GM21576 (cell line): ENCODE data around the gene TMEM223.
"Not testable (repeated sequence)": the region's sequence is repeated elsewhere in the genome, so short reads cannot be mapped to it uniquely, and the experiment has no call there.

Experiments used
- ATAC-seq: cut with Tn5 transposase; IDR thresholded peaks from one replicate; pipeline ENCODE4 v1.9.1; 2021; ENCODE audit warnings: mild to moderate bottlenecking, moderate library complexity; ENCODE audit not compliant: unreplicated experiment

TMEM223 gene, protein sequence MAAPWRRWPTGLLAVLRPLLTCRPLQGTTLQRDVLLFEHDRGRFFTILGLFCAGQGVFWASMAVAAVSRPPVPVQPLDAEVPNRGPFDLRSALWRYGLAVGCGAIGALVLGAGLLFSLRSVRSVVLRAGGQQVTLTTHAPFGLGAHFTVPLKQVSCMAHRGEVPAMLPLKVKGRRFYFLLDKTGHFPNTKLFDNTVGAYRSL

DNA sequence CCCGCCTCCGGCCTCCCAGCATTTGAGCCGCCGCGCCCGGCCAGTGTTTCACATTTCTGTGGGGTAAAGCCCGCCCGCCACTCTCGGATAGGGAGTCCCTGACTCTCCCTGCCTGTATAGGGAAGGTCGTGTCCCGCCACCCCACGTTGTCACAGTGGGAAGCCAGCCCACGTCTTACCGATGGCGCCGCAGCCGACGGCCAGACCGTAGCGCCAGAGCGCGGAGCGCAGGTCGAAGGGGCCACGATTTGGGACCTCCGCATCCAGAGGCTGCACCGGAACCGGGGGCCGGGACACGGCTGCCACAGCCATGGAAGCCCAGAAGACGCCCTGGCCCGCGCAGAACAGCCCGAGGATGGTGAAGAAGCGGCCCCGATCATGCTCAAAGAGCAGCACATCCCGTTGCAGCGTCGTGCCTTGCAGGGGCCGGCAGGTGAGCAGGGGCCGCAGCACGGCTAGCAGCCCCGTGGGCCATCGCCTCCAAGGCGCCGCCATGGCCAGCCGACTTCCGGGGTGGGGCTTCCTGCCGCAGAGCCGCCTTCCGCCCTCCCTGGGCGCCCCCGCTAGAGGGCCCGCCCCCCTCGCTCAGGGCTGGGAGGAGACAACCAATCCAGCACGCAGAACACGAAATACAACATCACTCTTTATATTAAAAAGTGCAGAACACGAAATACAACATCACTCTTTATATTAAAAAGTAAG is at the start of gene TMEM223:
Gene TMEM223, minus strand, starts transcription at position 506 of the 701 bp plus-strand sequence. Its CDS starts 12 bp downstream, at position 494.
- peak; percentile 49 for ATAC-seq

DNA sequence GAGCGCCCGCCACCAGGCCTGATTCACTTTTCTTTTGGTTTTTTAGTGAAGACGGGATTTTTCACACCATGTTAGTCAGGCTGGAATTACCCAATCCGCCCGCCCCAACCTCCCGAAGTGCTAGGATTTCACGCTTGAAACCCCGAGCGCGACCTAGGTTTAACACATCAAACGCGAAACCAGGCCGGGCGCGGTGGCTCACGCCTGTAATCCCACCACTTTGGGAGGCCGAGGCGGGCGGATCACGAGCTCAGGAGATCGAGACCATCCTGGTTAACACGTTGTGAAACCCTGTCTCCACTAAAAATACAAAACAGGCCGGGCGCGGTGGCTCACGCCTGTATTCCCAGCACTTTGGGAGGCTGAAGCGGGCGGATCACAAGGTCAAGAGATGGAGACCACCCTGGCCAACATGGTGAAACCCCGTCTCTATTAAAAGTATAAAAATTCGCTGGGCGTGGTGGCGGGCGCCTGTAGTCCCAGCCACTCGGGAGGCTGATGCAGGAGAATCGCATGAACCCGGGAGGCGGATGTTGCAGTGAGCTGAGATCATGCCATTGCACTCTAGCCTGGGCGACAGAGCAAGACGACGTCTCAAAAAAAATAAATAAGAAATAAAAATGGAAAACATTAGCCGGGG is 49.0 kb upstream of the TMEM223 start:
- ATAC-seq = not testable (repeated sequence)

DNA sequence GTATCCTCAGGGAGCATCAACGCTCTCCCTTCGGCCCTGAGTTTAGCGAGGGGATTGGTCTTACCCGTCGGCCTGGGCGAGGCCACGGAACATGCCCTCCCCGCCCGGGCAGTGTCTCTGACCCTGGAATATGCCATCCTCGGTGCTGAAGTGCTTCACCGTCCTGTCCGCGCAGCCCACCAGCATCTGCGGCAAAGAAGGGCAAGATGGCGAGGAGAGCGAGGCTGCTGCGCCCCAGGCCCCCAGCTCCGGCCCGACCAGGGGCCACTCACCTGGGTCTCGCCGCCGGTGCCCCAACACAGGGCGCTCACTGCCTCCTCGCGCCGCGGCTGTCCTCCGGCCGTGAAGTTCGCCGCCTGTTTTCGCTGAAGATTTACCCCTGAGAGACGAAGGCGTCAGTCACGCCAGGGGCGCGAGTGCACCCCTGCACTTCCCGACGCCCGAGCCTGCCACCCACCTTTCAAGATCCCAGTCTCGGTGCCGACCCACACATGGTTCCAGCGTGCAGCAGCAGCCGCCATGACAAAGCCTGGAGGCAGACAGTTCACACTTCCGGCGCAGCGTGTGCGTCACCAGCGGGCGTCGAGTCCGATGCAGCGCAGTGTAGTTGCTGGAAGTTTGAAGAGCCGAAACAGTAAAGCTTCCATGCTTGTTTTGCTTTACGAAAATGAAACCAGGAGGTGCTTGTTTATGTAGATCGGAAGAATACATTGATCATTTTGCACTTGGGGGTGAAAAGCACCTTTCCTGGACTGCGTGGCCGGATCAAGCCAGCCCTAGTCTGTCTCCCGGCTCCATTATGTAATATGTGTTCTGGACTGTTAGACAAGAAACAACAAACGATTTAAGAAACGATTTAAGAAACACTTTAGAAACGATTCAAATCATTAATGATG is 47.5 kb upstream of the TMEM223 start, which contains the start of gene WDR74:
Gene WDR74, minus strand, starts transcription at position 541 of the 896 bp plus-strand sequence. Its CDS starts 20 bp downstream, at position 521.
- ATAC-seq = peak; percentile 45

DNA sequence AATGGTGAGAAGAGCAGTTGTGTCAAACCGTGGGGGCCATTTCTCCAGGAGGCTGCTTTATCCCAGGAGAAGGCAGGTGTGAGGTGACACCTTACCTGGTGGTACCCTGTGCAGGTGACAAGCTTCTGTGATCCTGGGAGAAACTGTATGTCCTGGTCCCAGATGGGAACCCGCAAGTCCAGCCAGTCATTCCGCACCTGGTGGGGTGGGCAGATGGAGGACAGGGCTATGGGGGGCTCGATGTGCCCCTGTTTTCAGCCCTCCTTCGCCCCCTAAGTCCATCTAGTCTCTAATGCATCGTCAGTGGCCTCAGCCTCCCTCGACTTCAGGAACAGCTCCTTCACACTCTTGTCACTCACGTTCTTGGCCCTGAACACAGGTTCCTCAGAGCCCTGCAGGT is 43.5 kb upstream of the TMEM223 start:
- ATAC-seq = no peak

DNA sequence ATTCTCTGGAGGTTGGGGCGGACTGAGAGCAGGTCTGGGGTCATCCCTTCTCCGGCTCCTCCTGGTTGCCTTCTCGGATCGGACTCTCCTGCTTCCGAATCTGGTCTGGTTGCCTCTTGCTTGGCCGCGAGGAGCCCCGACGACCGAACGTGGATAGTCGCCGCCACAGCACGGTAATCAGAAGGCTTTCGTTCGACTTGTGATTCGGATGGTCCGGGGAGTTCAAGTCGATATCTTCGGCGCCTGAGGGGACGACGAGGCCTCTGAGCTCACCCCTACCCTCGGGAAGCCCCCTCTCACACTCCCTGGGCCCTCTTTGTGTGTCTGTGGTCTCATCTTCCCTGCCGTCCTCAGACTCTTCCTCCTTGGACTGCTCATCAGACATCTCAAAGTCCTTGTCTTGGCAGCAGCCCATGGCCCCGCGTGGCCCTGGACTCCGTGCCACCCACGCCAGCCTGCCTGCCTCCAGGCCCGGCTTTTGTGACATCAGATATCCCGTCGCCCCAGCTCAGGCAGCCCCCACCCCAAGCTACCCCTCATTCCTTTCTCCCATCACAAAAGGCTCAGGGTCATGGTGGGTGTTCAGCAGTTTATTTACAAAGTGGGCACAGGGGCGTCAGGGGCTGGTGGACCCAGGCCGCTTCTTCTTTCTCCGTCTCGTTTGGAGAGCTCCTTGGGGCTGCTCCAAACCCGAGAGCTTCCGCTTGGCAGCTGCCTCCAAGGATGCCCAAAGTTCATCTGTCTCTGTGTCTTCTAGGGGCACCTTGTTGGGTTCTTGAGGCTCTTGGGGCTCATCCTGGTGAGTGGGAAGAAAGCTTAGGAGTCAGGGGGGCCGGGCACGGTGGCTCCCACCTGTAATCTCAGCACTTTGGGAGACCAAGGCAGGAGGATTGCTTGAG is 40.8 kb upstream of the TMEM223 start, which contains the start of gene TEX54:
Gene TEX54, minus strand, starts transcription at position 506 of the 899 bp plus-strand sequence.
- ATAC-seq = peak; percentile 11

DNA sequence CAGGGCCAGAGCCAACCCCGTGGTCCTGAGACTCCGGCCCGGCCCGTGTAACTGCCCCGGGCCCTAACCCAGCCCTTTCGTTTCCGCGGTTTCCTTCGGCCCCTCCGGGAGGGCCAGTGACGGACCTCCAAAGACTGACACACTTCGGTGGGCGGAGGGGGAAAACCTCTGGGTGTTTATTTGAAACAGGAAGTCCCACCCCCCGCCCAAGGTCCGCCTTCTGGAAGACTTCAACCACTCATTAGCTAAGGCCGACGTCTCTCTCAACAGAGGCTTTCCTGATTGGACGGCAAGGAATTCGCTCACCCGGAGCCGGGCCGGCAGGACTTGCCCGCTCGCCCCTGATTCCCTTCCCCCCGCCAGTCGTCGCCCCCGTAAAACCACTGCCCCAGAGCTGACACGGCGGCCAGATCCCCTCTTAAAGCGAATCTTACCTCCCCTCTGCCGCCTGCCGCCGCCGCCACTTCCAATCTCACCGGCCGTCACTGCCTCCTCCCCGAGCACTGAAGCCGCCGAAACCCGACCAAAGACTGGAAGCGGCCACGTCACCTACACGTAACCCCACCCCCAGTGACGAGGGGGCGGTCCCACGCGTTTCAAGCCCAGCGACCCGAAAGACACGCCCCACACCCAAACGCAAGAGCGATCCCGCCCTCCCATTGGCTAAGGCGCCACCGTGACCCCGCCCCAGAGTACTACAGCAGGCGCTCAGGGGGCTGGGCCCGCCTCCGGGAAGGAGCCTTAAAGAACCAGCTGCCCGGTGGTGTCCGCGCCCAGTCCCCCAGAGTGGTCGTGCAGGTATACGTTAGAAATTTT is 39.9 kb upstream of the TMEM223 start, which contains the start of gene STX5:
Gene STX5, minus strand, starts transcription at position 532 of the 816 bp plus-strand sequence. CDS start 808 bp downstream, outside the sequence.
- ATAC-seq = peak; percentile 79

DNA sequence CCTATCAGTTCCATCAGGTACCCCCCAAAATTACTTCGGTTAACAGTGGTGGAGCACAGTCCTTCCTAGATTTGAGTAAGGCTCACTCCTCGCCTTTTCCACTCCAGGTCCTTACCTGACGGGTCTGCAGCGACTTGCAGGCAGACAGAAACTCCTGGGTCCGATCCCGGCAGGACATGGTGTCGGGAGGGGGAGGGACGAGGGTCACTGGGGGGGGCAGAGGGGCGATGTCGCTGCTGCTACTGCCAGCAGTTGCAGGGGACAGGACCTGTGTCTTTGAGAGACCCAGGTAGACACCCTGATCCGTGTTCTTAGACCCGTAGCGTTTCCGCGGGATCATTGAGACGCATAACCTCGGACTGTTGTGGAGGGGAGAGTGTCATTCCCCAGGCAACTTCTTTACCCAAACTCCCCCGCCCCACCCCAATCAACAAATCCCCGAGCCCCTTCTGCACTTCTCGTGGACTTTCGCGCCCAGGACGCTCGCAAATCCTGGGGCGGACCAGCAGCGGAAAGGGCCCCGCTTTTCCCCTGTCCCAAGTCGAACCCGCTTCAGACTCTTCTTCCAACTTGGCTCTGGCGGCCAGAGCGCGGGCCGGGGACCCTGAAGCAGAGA is 39.2 kb upstream of the TMEM223 start:
- ATAC-seq = no peak

DNA sequence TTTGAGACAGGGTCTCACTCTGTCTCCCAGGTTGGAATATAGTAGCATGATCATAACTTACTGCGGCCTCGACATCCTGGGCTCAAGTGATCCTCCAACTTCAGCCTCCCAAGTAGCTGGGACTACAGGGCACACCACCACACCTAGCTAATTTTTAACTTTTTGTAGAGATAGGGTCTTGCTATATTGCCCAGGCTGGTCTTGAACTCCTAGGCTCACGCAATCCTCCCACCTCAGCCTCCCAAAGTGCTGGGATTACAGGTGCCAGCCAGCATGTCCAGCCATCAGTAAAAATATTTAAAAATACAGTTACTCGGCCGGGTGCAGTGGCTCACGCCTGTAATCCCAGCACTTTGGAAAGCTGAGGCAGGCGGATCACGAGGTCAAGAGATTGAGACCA is 36.3 kb upstream of the TMEM223 start:
- not testable (repeated sequence) for ATAC-seq

DNA sequence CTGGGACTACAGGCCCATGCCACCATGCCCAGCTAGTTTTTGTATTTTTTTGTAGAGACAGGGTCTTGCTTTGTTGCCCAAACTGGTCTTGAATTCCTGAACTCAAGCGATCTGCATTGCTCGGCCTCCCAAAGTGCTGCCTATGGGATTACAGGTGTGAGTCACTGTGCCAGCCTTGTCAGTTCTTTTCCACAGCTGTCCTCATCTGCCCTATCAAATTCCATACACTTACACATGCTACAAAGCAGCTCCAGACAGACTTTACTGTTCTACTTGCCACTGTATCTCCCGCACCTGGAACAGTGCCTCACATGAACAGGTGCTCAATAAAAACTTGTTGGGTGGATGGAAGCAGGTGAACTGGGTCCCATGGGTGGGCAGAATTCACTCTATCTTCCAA is 31.9 kb upstream of the TMEM223 start:
- no peak for ATAC-seq

DNA sequence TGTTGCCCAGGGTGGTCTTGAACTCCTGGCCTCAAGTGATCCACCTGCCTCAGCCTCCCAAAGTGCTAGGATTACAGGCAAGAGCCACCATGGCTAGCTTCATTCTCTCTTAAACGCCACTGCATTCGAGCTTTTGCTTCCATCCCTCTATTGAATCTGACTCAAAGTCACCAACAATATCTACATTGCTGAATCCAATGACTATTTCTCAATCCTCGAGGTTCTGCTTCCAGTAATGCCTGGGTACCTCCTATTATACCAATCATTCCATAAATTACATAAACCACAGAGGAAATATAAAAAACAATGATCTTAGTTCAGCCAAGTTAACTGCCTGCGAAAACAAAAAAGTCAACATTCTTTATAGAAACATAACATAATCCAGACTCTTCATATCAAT is 25.3 kb upstream of the TMEM223 start:
- ATAC-seq = no peak

DNA sequence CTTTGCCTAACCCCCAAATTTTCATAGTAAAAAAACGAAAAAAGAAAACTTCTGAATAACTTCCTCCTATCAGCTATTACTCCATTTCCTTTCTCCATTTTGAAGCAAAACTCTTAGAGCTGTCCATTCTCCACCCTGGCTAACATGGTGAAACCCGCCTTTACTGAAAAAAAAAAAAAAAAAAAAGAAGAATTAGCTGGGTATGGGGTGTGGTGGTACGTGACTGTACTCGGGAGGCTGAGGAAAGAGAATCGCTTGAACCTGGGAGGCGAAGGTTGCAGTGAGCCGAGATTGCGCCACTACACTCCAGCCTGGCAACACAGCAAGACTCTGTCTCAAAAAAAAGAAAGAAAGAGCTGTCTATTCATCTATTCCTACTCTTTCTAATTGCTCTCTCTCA is 24.8 kb upstream of the TMEM223 start:
- no peak for ATAC-seq

DNA sequence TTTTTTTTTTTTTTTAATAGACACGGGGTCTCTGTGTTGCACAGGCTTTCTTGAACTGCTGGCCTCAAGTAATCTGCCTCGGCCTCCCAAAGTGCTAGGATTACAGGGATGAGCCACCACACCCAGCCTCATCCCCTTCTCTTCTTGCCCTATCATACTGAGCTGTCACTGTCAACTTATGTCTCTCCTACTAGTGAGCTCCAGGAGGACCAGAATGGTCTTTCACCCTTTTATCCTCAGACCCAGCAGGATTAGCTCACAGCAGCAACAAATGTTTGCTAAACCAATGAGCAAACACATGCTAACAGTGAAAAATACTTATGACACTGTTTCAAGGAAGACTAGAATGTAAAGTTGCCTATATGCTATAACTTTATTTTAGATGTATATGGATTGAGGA is 19.9 kb upstream of the TMEM223 start:
- ATAC-seq = no peak

DNA sequence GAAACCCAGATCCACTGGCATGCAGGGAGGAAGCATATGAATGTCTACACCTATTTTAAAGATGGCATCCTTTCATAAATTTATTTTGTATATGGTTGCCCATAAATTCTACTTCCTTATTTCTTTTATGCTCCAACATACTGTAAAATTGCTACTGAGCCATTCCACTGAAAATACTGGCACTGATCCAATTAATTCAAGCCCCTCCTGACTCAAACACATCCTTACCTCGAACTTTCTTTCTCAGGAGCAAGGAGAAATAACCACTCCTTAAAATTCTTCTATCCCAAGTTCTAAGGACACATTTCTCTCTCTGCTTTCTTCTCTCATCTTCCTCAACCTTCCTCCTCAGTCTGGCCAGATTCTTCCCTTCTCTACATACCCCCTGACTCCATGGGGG is 18.9 kb upstream of the TMEM223 start:
- ATAC-seq = no peak

DNA sequence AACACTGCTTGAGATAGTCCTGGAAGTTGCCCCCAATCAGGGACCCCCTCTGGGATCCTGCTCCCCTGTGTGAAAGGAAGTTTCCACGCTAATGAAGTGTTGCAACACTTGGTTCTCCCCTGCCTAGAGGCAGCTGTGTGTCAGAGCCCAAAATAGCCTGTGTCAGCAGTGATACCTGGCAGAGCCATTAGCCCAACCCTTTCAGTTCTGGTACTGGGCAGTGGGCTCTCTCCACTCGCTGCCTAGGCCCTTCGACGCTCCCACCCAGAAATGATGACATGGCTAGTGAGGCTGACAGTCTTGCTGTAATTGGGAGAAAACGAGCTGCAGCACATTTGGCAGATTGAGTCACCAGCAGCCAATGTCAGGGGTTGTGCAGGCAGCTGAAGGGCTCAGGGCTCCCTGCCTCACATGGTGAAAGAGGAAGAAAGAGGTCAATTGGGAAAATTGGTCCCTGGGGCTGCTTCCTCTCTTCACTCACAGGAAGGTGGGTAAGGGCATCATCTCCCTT is 14.9 kb upstream of the TMEM223 start:
- ATAC-seq = no peak

DNA sequence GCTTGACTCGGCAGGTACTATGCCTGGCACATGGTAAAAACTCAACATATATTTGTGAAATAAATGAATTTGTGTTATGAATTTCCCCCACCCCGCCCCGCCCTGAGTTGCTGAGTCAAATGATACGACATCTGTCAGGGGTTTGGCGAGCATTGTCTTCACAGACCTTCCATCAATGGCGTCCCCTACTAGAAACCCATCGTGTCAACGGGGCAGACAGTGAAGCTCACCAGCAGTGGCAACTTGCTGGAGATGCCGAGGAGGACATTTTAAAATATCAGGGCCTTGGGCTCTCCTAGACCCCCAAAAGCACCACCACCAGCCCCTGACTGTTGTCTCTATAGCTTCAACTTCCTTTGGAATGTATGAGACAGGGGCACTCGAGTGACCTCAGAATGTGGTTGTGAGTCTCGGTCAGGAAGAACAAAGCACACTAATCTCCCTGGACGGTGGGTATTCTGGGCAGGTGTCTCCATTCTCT is 14.2 kb upstream of the TMEM223 start:
- peak; percentile 8 for ATAC-seq

DNA sequence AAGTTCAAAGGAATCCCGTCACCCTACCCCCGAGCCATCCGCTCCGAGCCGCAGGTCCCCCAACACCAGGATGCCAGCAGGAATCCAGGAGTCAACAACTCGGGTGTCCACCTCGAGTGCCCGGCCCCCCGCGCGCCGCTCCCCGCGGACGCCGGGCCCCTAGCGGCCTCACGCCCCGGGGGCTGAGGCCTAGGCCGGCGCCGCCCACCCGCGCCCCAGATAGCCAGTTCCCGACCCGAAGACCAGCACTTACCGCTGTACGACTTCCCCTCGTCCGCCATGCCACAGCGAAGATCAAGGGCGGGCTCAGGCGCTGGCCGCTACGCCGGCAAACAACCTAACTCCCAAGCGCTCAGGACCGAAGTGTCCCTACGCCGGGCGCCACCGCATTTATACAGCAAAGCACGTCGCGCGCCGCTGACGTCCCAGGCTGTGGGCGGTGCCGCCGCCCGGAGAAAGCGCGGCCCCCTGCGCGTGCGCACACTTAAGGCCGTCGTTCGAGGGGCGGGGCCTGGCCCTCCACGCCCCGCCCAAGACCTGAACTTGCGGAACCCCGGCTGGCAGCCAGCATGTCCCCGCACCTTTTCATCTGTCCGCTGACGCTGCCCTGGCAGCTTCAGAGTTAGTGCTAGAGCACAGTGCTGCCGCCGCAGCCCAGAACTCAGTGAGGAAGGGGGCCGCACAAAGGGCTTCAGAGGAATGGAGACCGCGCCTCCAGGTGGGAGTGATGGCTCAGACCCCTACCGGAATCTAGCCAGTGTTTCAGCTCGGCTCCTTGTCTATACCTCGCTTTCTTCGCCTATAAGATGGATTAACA is 13.5 kb upstream of the TMEM223 start, which contains the start of gene NXF1:
Gene NXF1, minus strand, starts transcription at position 365 of the 817 bp plus-strand sequence. Its CDS starts 84 bp downstream, at position 281.
- ATAC-seq = peak; percentile 70
